ENCODE measurements around the gene NPIPA5.

- TF ChIP-seq CTCF (CRISPR knock-in tag; IDR thresholded peaks at IDR 0.05) (no peak), ZBTB7A (CRISPR knock-in tag; IDR thresholded peaks at IDR 0.05) (no peak), GMEB2 (CRISPR knock-in tag; IDR thresholded peaks at IDR 0.05; ENCODE audit: low read depth) (no peak), GTF2F1 (IDR thresholded peaks at IDR 0.05; ENCODE audit: low read length) (no peak), SMC3 (IDR thresholded peaks at IDR 0.05; ENCODE audit: low read length) (no peak), ZNF530 (CRISPR knock-in tag; IDR thresholded peaks at IDR 0.05; ENCODE audit: low read depth) (no peak), ZNF205 (CRISPR knock-in tag; IDR thresholded peaks at IDR 0.05) (no peak)
These were observed 37.5 kb upstream of the NPIPA5 start for GRCh38 chr16:15415511-15415985.

Measured in HepG2 (cell line).